Stimulated activated CD4-positive, alpha-beta T cell treated with anti-CD3 and anti-CD28 coated beads, Interleukin-4, amount 100 ng/mL, for 24 hours (primary cell): ENCODE results near the gene MIGA2.
"Not testable (repeated sequence)": the region's sequence is repeated elsewhere in the genome, so short reads cannot be mapped to it uniquely, and the experiment has no call there.

Experiments
- DNase-seq: peaks from one replicate; pipeline ENCODE4 v3.0.0-alpha.2; 2020

Gene MIGA2

DNA sequence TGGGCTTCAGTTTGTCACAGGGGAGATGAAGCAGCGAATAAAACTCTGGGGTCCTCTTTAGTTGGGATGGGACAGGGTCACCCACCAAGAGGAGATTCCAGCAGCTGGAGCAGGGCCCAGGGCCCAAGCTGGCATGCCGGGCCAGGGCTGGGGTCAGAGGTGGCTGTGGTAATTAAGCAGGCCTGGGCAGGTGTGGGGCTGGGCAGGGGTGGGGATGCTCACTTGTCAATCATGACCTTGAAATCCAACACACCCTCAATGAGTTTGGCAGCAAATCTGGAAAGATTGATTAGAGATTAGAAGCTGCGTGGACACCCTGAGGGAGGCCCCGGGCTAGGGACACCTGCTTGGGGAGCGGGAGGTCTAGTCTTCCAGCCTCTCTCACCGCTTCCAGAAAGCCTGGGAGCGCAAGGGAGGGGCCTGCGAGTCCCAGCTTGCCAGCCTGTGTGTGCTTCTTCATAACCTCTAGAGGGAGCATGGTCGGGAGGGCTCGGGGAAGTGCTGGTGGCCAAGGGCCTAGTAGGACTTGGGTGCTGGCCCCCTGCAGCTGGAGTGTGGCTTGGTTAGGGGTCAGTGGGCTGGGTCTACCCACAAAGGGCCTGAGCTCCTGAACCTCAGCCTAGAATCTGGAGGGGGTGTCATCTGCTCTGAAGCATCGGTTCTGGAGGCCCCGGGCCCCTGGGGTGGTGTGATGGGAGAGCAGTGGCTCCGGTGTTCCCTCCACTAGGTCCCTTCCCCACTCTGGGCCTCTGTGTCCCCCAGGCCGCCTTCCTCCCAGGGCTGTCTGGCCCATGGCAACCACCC is 66.6 kb downstream of the MIGA2 start:
- DNase-seq = peak; percentile 14

DNA sequence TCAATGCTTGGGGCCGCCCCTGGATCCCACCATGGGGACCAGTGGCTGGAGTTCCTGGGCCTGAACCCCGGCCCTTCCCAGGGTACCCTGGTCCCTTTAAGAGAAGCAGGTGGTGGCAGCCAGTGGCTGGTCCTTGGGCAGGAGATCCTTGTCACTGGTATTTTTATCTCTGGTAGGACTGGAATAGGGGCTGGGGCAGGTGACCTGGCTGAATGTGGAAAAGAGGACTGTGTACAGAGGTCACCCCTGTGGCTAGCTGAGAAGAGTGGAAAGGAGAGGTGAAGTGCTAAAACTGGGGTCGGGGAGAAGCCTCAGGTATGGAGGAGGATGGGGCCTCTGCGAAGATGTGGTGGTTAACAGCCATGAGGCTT is 67.2 kb downstream of the MIGA2 start:
- no peak for DNase-seq

DNA sequence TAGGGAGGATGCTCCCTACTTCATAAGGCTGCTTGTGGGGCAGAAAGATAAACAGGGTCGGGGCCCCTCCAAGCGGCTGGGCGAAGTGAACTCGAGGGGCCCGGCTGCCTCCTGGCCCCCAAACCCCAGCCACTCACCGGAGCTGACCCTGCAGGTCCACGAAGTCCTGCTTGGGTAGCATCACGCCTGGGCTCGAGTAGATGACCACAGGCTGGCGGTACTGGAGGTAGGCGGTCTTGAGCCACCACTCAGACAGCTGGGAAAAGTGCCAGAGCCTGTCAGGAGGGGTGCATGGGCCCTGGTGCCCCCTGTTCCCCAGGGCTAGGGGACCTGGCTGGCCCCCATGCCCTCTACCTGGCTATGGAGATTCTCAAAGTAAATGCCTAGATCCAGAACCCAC is 67.6 kb downstream of the MIGA2 start:
- DNase-seq = no peak

DNA sequence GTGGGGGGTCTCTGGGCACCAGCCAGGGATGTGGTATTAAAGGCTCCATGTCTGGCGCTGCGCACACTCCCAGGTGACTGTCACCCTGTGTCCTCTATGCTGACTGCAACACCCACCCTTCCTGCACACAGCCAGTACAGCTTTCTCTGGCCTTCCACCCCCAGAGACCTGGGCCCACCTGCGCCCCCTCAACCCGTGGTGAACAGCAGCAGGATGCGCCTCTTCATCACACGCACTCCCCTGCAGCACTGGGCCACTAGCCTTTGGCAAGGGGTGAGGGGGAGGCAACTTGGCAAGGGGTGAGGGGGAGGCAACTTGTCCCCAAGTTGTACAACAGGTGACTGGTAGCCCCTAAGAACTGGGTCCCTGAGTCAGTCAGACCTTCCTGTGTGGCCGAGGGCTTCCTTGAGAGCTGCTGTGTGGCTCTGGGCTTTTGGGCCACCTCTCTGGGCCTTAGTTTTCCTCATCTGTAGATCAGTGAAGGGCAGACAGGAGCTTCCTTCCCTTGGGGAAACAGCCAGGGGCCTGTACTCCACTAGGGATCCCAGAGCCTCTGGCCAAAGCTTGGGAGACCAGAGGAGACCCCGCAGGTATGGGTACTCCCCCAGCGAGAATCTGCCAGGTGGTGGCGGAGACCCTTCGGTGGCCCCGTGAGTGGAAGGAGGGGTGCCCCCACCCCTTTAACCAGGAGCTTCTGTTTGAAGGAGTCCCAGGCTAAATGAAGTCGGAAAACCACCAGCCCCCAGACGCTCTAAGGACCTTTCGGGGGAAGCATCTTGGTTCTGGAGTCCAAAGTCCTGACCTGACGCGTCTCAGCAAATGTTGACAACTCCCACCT is 69.7 kb downstream of the MIGA2 start:
- no peak for DNase-seq

DNA sequence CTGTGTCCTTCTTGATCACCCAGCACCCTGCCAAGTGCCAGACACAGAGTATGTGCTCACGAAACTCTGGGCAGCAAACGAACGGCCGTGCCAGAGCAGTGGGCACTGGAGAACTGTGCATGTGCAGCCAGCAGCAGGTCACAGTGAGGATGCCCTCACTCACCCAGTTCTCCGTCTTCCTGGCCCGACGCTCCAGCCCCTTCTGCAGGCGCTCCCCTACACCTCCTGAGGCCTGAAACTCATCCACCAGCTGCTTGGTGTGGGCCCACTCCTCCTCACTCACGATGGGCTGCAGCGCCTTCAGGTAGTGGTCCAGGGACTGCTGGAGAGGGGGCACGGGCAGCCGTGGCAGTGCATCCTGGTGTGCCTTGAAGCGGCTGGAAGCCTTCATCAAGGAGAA is 71.2 kb downstream of the MIGA2 start:
- no peak for DNase-seq

DNA sequence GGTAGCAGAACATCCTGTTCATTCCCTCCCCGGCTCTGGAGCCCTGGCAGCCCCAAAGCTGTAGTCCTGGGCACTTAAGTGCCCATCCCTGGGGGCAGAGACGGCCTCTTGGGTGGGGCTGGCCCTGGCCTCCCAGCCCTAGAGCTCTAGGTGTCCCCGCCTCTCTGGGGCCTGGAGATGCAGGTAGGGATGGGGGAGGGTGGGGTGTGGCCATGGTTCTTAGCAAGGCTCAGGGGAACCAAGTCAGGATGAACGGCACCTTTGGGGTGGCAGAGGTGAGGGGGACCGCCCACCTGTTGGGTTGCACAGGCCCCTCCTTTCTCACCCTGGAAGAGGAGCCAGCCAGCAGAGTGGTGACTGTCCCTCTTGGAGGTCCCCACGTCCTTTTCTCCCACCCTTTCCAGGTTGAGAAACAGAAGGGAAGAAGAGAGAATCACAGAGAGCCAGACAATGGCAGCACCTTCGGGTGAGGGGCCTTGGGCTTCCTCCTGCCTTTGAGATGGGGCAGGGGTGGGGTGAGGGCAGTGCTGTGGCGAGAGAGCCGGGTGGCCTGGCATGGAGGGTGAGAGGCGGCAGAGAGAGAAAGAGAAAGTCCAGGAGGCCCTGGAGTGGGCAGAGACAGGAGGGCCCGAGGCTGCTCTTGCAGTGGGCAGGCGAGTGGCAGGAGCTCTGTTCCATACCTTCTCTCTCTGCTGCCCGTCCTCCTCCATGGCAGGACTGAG is 71.8 kb downstream of the MIGA2 start:
- DNase-seq = no peak

DNA sequence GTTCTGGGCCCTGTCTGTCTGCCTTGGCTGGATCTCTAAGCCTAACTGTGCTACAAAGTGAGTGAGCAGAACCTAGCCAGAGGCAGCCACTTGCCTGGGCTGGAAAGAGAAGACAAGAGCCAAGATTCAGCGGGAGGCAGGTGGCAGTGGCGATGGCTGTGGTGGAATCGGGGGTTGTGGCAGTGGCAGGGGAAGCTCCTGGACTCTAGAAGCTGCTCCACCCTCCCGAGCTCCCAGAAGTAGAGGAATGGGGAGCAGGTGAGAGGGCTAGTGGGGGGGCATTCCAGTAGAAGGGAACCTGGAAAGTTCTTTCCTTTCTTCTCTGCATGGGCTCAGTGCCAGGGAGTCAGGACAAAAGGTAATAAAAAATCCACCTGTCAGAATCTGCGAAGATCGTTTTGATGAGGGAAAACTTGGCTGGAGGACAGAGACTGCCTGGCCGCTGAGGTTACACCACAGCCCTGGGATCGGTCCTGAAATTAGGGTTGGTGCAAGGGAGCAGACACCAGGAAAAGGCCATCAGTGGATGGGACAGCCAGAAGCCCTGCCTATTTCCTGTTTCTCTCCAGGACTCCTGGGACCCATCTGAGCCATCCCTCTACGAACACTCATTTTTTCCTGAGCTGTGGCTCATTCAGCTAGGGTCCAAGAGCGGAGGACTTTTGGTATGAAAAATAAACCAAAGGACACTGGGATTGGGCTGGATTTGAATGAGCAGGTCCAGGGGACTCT is 72.5 kb downstream of the MIGA2 start:
- DNase-seq = no peak

DNA sequence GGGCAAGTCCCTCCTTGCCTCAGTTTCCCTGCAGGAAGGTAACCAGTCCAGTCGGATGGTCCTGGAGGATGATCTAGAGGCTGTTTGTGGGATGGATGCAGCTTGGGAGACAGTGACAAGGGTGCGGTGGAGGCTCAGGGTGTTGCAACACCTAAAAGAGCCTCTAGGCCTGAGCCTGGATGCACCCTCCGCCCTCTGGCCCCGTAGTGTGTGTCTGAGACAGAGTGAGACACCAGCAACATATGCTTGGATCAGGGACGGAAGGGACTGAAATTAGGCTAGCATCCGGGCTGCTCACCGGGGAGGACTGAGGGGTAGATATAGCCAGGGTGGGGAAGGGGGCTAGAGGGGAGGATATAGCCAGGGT is 73.1 kb downstream of the MIGA2 start:
- DNase-seq = peak; percentile 19

DNA sequence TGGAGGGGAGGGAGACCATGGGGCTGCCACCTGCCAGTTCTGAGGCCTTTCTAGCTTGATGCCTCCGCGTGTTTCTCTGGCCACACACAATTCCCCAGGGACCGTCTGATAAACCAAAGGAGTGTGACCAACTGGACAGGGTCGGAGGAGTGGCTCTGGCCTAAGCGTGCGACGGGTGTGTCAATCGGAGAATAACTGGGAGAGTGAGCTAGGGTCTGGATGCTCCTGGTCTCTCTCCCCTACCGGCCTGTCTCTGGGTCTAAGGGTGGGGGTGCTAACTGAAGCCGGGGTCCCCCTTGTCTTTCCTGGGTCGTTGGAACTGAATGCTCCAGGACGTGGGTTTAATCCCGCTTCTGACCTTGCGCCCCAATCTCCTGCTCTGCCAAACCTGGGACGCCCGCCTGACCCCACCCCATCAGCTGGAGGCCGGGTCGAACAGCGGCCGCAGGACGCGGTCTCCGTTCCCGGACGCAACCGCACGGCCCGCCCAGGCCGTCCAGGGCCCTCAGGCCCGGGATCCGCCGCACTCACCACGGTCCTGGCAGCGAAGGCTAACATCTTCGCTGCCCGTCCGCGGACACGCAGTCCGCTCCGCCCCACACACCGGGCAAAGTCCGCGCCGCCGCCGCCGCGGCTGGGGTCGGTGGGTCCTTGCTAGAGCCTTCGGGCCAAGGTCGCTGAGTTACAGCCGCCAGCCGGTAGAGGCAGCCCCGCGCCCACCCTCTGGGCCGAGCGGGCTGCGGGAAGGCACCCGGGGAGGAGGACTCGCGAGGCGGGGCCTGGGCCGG is 73.7 kb downstream of the MIGA2 start:
- DNase-seq = no peak

DNA sequence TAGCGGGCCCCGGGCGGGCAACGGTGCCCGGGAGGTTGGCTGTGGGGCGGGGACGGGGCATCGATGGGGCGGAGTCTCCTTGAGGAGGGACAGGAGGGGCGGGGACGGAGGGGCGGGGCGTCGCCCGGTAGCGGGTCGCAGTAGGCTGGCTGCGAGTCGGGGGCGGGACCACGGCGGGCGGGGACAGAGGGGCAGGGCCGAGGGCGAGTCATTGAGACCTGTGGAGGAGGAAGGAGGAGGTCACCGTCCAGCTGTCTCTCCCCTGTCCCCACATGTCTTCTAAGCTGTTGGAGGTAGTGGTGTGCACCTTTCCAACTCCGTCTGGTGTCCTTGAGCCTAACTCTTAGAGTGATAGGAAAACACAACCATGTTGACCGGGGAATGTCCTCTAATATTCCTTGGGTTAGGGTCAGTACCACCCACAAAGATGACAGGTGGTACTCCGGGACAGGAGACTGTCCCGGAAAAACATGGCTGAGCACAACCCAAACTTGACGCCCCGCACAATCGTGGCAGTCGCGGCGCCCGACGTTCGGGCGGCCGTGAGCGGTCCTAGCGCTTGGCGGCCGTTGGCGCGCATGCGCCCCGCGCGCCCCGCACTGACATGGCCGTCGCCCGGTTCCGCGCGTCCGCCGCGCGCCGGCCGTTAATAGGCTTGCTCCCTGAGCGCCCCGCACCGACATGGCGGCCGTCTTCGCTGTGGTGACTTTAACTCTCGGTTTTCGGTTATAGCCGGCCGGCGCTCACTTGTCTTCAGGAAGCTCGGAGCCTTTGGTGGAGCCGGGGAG is 74.5 kb downstream of the MIGA2 start, which contains the start of the genes CRAT and PTPA:
Gene CRAT (minus strand): TSS at position 54 of the 788 bp plus-strand sequence. CDS start 284 bp downstream, outside the sequence.
Gene PTPA (plus strand): TSS at position 676 of the 788 bp plus-strand sequence. CDS start 186 bp downstream, outside the sequence.
- DNase-seq = peak; percentile 96

DNA sequence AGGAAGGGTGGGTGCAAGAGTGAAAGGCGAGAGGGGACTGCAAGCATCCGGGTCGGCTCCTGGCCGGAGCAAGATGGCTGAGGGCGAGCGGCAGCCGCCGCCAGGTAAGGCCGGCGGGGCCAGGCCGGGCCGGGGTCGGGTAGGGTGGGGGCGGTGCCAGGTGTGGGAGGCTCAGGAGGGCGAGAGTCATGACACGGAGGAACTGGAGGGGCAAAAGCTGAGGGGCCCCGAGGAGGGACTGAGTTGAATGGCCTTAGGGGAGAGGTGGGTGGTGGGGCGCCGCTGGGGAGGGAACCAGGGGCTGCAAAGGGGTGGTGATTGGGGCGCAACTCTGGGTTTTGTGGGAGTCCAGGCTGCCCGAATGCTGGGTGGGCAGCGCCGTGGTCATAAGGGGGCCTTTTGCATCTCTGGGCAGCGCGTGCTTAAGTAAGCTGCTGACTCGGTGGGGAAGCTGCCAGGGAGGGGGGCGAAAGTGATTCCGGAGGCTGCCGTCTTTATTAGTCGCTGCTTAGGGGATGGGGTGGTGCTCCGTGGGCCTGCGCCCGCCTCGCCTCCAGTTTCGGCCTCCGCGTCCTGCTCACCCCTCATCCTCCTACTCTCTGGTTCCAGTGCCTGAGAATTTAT is 75.2 kb downstream of the MIGA2 start:
- DNase-seq = peak; percentile 41

DNA sequence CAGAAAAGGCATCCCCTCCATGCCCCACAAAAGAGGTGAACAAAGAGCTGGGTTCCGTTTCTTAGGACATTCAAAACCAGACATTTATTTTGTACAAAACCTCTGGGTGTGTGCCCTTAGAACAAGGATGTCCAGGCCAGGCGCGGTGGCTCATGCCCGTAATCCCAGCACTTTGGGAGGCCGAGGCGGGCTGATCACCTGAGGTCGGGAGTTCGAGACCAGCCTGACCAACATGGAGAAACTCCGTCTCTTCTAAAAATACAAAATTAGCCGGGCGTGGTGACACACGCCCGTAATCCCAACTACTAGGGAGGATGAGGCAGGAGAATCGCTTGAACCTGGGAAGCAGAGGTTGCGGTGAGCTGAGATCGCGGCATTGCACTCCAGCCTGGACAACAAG is 76.1 kb downstream of the MIGA2 start:
- not testable (repeated sequence) for DNase-seq

DNA sequence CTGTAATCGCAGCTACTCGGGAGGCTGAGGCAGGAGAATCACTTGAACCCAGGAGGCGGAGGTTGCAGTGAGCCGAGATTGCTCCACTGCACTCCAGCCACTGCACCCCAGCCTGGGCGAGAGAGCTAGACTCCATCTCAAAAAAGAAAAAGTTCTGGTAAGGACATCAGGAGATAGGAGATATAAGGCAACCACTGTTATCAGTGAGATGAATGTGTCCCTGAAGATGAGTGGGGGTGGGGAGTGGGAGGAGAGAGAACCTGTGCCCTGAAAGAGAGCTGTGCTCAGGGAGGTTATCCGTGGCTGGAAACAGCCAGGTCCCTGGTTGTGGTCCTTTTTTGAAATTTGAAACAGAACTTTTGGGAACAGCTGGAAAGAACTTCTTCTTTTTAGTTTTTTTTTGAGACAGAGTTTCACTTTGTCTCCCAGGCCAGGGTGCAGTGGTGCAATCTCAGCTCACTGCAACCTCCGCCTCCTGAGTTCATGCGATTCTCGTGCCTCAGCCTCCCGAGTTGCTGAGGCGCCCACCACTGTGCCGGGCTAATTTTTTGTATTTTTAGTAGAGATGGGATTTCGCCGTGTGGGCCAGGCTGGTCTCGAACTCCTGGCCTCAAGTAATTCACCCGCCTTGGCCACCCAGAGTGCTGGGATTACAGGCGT is 77.3 kb downstream of the MIGA2 start:
- DNase-seq = no peak

DNA sequence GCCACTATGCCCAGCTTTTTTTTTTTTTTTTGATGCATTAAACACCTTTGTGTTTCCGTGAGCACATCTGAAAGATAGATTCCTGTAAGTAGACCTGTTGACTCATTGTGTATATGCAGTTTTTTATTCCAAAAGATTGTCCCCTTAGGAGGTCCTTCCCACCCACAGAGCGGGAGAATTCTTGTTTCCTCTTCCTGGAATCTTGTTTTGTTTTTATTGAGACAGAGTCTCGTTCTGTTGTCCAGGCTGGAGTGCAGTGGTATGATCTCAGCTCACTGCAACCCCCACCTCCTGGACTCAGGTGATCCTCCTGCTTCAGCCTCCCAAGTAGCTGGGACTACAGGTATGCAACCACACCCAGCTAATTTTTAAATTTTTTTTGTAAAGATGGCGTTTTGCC is 82.4 kb downstream of the MIGA2 start:
- no peak for DNase-seq

DNA sequence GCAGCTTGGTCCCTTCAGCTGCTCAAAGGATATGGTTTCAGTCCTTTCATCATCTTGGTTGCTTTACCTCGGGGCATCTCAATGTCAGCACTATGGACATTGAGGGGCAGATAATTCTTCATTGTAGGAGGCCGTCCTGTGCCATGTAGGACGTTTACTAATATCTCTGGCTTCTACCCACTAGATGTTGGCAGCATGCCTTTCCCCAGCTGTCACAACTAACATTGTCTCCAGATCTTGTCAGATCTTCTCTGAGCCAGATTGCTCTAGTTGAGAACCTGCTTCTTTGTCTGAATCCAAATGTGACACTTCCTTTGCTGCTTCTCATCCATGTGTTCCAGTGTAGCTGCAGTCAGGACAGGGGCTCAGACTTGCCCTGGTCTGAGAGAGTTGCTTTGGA is 85.1 kb downstream of the MIGA2 start:
- no peak for DNase-seq
